Natural killer cell (primary cell): ENCODE measurements around the gene INS. TPM values are rescaled to one million over a fixed set of nuclear protein-coding genes. Genes with fewer than 3 reads are reported as not detected.

Experiments used
- ATAC-seq, 3 donors: fragments of 150-1000 bp in 2 of 3; fragments of 200-7000 bp in 1 of 3; cut with Tn5 transposase; 1 replicate in 1 of 3; 2 replicates in 2 of 3; pipeline ENCODE4 v1.10.0; 2021; ENCODE audit warnings: mild to moderate bottlenecking in 2 of 3, moderate library complexity in 2 of 3
- DNase-seq, 2 donors: peaks; one replicate each; pipeline versions ENCODE4 v3.0.0 to v3.0.0-alpha.2; 2013 to 2021; ENCODE audit warnings: mixed read lengths in 1 of 2
- H3K27ac ChIP-seq: one replicate; pipeline ENCODE4 v1.5.1; 2013; ENCODE audit warnings: mild to moderate bottlenecking, low read length
- H3K27me3 ChIP-seq: one replicate; pipeline ENCODE4 v1.6.1; 2013; ENCODE audit warnings: low read length; ENCODE audit not compliant: control insufficient read depth, insufficient read depth
- H3K36me3 ChIP-seq: one replicate; pipeline ENCODE4 v1.6.1; 2013; ENCODE audit warnings: low read length; ENCODE audit not compliant: control insufficient read depth, insufficient read depth
- H3K4me1 ChIP-seq: one replicate; pipeline ENCODE4 v1.6.1; 2013; ENCODE audit warnings: low read length; ENCODE audit not compliant: control insufficient read depth, insufficient read depth
- H3K4me3 ChIP-seq: one replicate; pipeline ENCODE4 v1.5.1; 2013; ENCODE audit warnings: low read length
- H3K9me3 ChIP-seq: one replicate; pipeline ENCODE4 v1.6.1; 2013; ENCODE audit warnings: low read length; ENCODE audit not compliant: control insufficient read depth, insufficient read depth
- H3K27ac Mint-ChIP-seq, 2 donors: one replicate each; pipeline ENCODE4 v1.8.0; 2022; ENCODE audit warnings: mild to moderate bottlenecking in 2 of 2, mixed read lengths in 2 of 2, moderate library complexity in 1 of 2
- H3K27me3 Mint-ChIP-seq, 2 donors: one replicate each; pipeline ENCODE4 v1.8.0; 2022; ENCODE audit warnings: low read depth in 2 of 2, mixed read lengths in 2 of 2
- H3K36me3 Mint-ChIP-seq: one replicate; pipeline ENCODE4 v1.8.0; 2022; ENCODE audit warnings: mixed read lengths
- H3K4me1 Mint-ChIP-seq, 2 donors: one replicate each; pipeline ENCODE4 v1.8.0; 2022; ENCODE audit warnings: mixed read lengths in 2 of 2
- H3K4me3 Mint-ChIP-seq: one replicate; pipeline ENCODE4 v1.8.0; 2022; ENCODE audit warnings: mild to moderate bottlenecking, moderate library complexity, mixed read lengths
- H3K9me3 Mint-ChIP-seq, 2 donors: one replicate each; pipeline ENCODE4 v1.8.0; 2022; ENCODE audit warnings: mixed read lengths in 2 of 2
- WGBS: methylation state at CpG from one replicate; pipeline ENCODE4 v1.1.7; 2013; ENCODE audit warnings: missing lambda C conversion rate; ENCODE audit not compliant: insufficient coverage; 5-methylcytosine and 5-hydroxymethylcytosine counted together
- intact Hi-C: fragments of 100-400 bp; cut with micrococcal nuclease; formaldehyde crosslinking; loops from one replicate; pipeline ENCODE4 v1.14.2; 2022
- total RNA-seq, 4 donors: library from RNA; stranded (reverse); fragments of 120-200 nt in 1 of 4; gene quantifications; one replicate each; pipeline versions ENCODE4 v1.2.3 to v1.2.4, GENCODE V29; 2013 to 2022
- TF ChIP-seq, protein P1 (sequence below): fragments of 200-600 bp; IDR thresholded peaks from one replicate; pipeline ENCODE4 v1.8.0; 2022; ENCODE audit warnings: antibody characterized with exemption

Gene INS
- total RNA-seq, 3 donors from 2014 or later (not counting 1 experiment from before 2014, with no cell fraction given): not detected

DNA sequence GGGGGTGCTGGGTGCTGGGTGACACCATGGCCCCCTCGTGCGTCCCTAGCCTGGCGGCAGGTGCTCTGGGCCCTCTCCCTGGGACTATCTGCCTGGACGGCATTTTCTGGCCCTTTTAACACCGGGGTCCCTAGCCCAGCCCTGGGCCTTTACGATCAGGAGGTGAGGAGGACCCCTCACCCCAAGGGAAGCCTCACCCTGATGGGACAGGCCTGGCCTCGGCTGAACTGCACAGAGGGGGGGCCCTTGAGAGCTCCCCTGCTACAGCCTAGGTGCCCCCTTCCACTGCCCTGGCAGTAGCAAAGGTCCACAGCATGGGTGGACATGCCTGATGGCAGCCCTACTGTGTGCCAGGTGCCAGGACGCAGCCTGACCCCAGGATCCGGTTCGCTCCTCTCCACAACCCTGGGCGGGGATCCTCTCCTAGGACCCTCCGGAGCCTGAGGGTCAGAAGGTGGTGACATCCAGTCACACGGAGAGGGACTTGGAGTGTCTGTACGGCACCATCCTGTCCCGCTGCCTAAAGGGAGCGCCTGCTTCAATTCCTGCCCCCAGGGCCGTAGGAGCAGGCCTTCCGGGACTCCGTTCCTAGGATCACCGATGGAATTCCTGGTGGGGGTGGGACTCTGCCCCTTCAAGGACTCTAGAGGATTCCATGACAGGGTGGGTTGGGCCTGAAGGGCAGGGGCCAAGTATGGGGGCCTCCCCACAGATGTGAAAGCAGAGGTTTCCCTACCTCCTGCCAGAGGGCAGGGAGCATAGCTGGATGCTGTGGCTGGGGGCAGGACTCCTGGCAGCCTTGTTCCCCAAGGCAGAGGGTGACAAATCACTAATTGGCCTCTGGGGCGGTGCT is 43.6 kb upstream of the INS start:
- H3K4me3 Mint-ChIP-seq: no peak overlapping the region
- H3K27ac Mint-ChIP-seq: no peak overlapping the region

DNA sequence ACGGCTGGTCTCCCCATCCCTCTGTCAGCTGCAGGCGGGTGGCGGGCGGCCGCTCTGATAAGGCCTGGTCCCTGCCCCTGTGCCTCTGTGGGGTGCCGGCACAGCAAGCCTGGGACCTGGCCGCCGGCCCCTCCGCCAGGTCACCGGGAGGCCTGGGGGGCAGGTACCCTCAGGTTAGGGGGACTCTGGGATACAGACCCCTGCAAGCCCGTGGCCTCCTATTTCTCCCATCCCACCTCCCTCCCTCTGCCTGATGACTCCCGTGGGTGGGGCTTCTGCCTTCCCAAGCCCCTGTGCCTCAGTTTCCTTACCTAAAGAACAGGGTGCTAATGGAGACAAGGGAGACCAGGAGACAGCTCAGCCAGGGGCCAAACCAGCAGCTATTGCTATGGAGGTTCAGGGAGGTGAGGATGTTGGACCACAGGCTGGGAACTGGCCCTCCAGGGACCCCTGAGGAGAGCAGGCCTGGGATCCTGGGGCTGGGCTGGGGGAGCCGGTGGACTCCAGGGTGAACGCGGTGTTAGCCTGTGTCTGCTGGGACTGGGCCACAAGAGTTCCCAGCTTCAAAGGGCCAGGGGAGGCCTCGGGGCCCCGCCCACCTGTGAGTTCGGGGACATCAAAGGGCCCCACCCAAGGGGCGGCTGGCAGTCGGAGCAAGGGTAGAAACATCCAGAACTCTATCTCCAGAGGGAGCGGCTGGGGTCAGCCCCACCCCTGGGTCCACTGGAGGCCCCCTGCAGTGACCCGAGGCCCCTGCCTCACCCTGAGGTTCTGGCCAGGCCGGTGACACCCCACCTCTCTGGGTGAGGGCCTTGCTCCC is 42.6 kb upstream of the INS start:
- no peak overlapping the region for H3K27ac Mint-ChIP-seq

More for the DNA sequence above, 43.6 kb upstream of the INS start:
- H3K4me1 ChIP-seq: no peaks in the 10 kb centered on the region
- TF ChIP-seq, protein P1, sequence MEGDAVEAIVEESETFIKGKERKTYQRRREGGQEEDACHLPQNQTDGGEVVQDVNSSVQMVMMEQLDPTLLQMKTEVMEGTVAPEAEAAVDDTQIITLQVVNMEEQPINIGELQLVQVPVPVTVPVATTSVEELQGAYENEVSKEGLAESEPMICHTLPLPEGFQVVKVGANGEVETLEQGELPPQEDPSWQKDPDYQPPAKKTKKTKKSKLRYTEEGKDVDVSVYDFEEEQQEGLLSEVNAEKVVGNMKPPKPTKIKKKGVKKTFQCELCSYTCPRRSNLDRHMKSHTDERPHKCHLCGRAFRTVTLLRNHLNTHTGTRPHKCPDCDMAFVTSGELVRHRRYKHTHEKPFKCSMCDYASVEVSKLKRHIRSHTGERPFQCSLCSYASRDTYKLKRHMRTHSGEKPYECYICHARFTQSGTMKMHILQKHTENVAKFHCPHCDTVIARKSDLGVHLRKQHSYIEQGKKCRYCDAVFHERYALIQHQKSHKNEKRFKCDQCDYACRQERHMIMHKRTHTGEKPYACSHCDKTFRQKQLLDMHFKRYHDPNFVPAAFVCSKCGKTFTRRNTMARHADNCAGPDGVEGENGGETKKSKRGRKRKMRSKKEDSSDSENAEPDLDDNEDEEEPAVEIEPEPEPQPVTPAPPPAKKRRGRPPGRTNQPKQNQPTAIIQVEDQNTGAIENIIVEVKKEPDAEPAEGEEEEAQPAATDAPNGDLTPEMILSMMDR: no peak
- peaks cover 2 to 3% of the 10 kb centered on the region in 2 donors for H3K9me3 Mint-ChIP-seq
- intact Hi-C loops: no loop called here
- H3K4me1 Mint-ChIP-seq: peaks cover 0 to 6% of the 10 kb centered on the region in 2 donors
- 93% methylated on average over 21 of the region's 21 CpGs for WGBS
- ATAC-seq (no peak), DNase-seq (no peak)
- H3K27me3 ChIP-seq: no peaks in the 10 kb centered on the region
- H3K9me3 ChIP-seq: no peaks in the 10 kb centered on the region
- H3K27me3 Mint-ChIP-seq: no peaks in the 10 kb centered on the region
- no peak overlapping the region for H3K27ac ChIP-seq
- H3K36me3 Mint-ChIP-seq: no peaks in the 10 kb centered on the region
- no peaks in the 10 kb centered on the region for H3K36me3 ChIP-seq
- no peak overlapping the region for H3K4me3 ChIP-seq

DNA sequence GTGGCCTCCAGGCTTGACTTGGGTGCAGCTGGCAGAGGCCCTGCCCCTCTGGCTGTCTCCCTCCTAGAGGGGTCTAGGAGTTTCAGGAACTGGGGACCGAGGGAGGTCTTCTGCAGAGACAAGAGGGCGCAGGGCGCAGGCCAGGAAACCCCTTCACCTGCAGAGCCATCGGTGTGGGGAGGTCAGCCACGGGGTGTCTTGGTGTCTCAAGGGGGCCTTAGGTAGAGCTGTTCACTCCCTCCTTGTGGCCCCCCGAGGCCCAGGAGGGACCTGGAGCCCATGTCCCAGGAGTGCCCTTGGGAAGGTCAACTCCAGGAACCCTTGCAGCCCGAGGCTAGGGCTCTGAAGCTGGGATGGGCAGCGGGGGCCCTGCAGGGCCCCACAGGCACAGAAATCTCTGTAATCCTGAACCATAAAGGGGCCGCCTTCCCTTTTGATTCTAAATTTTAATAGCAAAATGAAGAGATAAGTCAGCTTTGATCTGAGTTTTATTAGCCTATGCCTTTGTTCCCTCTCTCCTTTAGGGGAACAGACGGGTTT is 42.0 kb upstream of the INS start:
- Histone ChIP-seq H3K4me1 (peaks cover 15% of the 10 kb centered on the region), H3K27me3 (no peaks in the 10 kb centered on the region), H3K9me3 (no peaks in the 10 kb centered on the region), H3K4me3 (no peak overlapping the region), H3K36me3 (no peaks in the 10 kb centered on the region), H3K27ac (no peak overlapping the region)
- no peak overlapping the region for H3K27ac Mint-ChIP-seq
- ATAC-seq: no peak
- no peaks in the 10 kb centered on the region for H3K27me3 Mint-ChIP-seq
- DNase-seq: no peak
- H3K4me3 Mint-ChIP-seq: no peak overlapping the region
- intact Hi-C loops: no loop called here
- H3K4me1 Mint-ChIP-seq: peaks cover 0 to 7% of the 10 kb centered on the region in 2 donors
- 84% methylated on average over 10 of the region's 10 CpGs for WGBS
- H3K9me3 Mint-ChIP-seq: peaks cover 2 to 3% of the 10 kb centered on the region in 2 donors
- no peaks in the 10 kb centered on the region for H3K36me3 Mint-ChIP-seq
- TF ChIP-seq, protein P1: no peak

More for the DNA sequence above, 42.6 kb upstream of the INS start:
- Mint-ChIP-seq H3K4me3 (no peak overlapping the region), H3K36me3 (no peaks in the 10 kb centered on the region), H3K4me1 (peaks cover 0 to 6% of the 10 kb centered on the region in 2 donors), H3K9me3 (peaks cover 2 to 3% of the 10 kb centered on the region in 2 donors), H3K27me3 (no peaks in the 10 kb centered on the region)
- TF ChIP-seq, protein P1: no peak
- Histone ChIP-seq H3K36me3 (no peaks in the 10 kb centered on the region), H3K9me3 (no peaks in the 10 kb centered on the region), H3K4me3 (no peak overlapping the region), H3K27me3 (no peaks in the 10 kb centered on the region), H3K4me1 (peaks cover 9% of the 10 kb centered on the region), H3K27ac (no peak overlapping the region)
- DNase-seq: no peak
- intact Hi-C loops: no loop called here
- ATAC-seq: no peak
- 90% methylated on average over 22 of the region's 23 CpGs for WGBS
